Measurements from ENCODE around the gene KRT17.
"Not testable (repeated sequence)": the region's sequence is repeated elsewhere in the genome, so short reads cannot be mapped to it uniquely, and the experiment has no call there.

The KRT17 gene

GRCh38 chr17:41653892-41654677, 29.7 kb upstream of the KRT17 start:
- no peak for DNase-seq (ENCODE audit: low spot score)

GRCh38 chr17:41653421-41653820, 29.0 kb upstream of the KRT17 start:
- DNase-seq (ENCODE audit: low spot score) = no peak

- no peak for DNase-seq (ENCODE audit: low spot score)
Observed at GRCh38 chr17:41652461-41652970, 28.1 kb upstream of the KRT17 start.

GRCh38 chr17:41651625-41652460, 27.5 kb upstream of the KRT17 start:
- no peak for DNase-seq (ENCODE audit: low spot score)

- no peak for DNase-seq (ENCODE audit: low spot score)
Observed at GRCh38 chr17:41650794-41651624, 26.6 kb upstream of the KRT17 start.

- no peak for DNase-seq (ENCODE audit: low spot score)
Observed at GRCh38 chr17:41649923-41650519, 25.6 kb upstream of the KRT17 start.

GRCh38 chr17:41648411-41649195, 24.2 kb upstream of the KRT17 start:
- DNase-seq (ENCODE audit: low spot score) = peak; percentile 95

- peak; percentile 87 for DNase-seq (ENCODE audit: low spot score)
Observed at GRCh38 chr17:41647940-41648410, 23.6 kb upstream of the KRT17 start.

GRCh38 chr17:41647038-41647813, 22.9 kb upstream of the KRT17 start:
- DNase-seq (ENCODE audit: low spot score) = no peak

- DNase-seq (ENCODE audit: low spot score) = no peak
Observed at GRCh38 chr17:41642252-41643156, 18.1 kb upstream of the KRT17 start.

GRCh38 chr17:41640596-41640995, 16.2 kb upstream of the KRT17 start:
- not testable (repeated sequence) for DNase-seq (ENCODE audit: low spot score)

- DNase-seq (ENCODE audit: low spot score) = no peak
Observed at GRCh38 chr17:41639492-41640473, 15.4 kb upstream of the KRT17 start.

- DNase-seq (ENCODE audit: low spot score) = no peak
Observed at GRCh38 chr17:41638941-41639340, 14.6 kb upstream of the KRT17 start.

- no peak for DNase-seq (ENCODE audit: low spot score)
Observed at GRCh38 chr17:41638194-41638593, 13.8 kb upstream of the KRT17 start.

- no peak for DNase-seq (ENCODE audit: low spot score)
Observed at GRCh38 chr17:41636652-41637051, 12.3 kb upstream of the KRT17 start.

- DNase-seq (ENCODE audit: low spot score) = peak; percentile 34
Observed at GRCh38 chr17:41635121-41636097, 11.0 kb upstream of the KRT17 start.

All from hepatic stellate cell (primary cell).